OCI-LY7 (cell line): ENCODE results near the gene CELF3. TPM values are rescaled to one million over a fixed set of nuclear protein-coding genes. Genes with fewer than 3 reads are reported as not detected.

ENCODE experiments used
- BruUV-seq: library from RNA; stranded (reverse); fragments of 400-500 nt; replicated peaks from 2 replicates; lab custom pipeline; 2021; lab: Mats Ljungman, UMichigan
- CTCF ChIA-PET: fragments of 300-600 bp; sonication (Branson Sonifier 250); formaldehyde crosslinking; loops from one replicate; lab custom pipeline; 2022; ENCODE audit warnings: antibody characterized with exemption; ENCODE audit not compliant: unreplicated experiment; lab: Charles Lee
- POLR2A ChIA-PET: fragments of 300-600 bp; sonication (Branson Sonifier 250); formaldehyde crosslinking; loops from one replicate; lab custom pipeline; 2022; ENCODE audit warnings: antibody characterized with exemption; lab: Charles Lee
- DNase-seq: peaks from one replicate; pipeline ENCODE4 v3.0.0-alpha.2; 2015; ENCODE audit warnings: low spot score
- H2AFZ ChIP-seq: fragments of 200-600 bp; sonication (generic), shearing (Covaris generic); 2 replicates; pipeline ENCODE4 v1.6.1; 2014; ENCODE audit warnings: mild to moderate bottlenecking, antibody characterized with exemption, low read length, moderate library complexity
- H3K27ac ChIP-seq: fragments of 200-600 bp; sonication (generic); 2 replicates; pipeline ENCODE4 v1.5.1; 2014; ENCODE audit warnings: mixed run types, low read depth, mild to moderate bottlenecking, moderate library complexity, low read length, inconsistent platforms; ENCODE audit not compliant: poor library complexity, severe bottlenecking
- H3K36me3 ChIP-seq: fragments of 200-600 bp; sonication (generic); 2 replicates; pipeline ENCODE4 v1.6.1; 2014; ENCODE audit warnings: mild to moderate bottlenecking, antibody characterized with exemption, low read length, moderate library complexity, mixed read lengths; ENCODE audit not compliant: insufficient read depth
- H3K4me1 ChIP-seq: fragments of 200-600 bp; sonication (generic); 2 replicates; pipeline ENCODE4 v1.5.1; 2014; ENCODE audit warnings: mild to moderate bottlenecking, low read length; ENCODE audit not compliant: insufficient read depth, poor library complexity, severe bottlenecking
- H3K4me2 ChIP-seq: fragments of 200-600 bp; sonication (generic); 2 replicates; pipeline ENCODE4 v1.6.1; 2014; ENCODE audit warnings: mild to moderate bottlenecking, low read length
- H3K4me3 ChIP-seq: fragments of 200-600 bp; sonication (generic); 2 replicates; pipeline ENCODE4 v1.5.1; 2014; ENCODE audit warnings: mild to moderate bottlenecking, low read depth, low read length; ENCODE audit not compliant: poor library complexity, severe bottlenecking
- H3K79me2 ChIP-seq: fragments of 200-600 bp; sonication (generic); 2 replicates; pipeline ENCODE4 v1.6.1; 2016; ENCODE audit warnings: low read depth, mild to moderate bottlenecking, low read length, moderate library complexity, mixed read lengths; ENCODE audit not compliant: insufficient read depth
- H3K9me2 ChIP-seq: fragments of 200-600 bp; sonication (generic); 2 replicates; pipeline ENCODE4 v1.6.1; 2016; ENCODE audit warnings: mild to moderate bottlenecking, low read length, mixed read lengths; ENCODE audit not compliant: insufficient read depth
- H3K9me3 ChIP-seq: fragments of 200-600 bp; sonication (generic); 2 replicates; pipeline ENCODE4 v1.6.1; 2014; ENCODE audit warnings: mild to moderate bottlenecking, mixed run types, low read length, mixed read lengths
- H4K20me1 ChIP-seq: fragments of 200-600 bp; sonication (generic); 2 replicates; pipeline ENCODE4 v1.6.1; 2014; ENCODE audit warnings: mild to moderate bottlenecking, antibody characterized with exemption, low read length, moderate library complexity, mixed read lengths; ENCODE audit not compliant: insufficient read depth
- EZH2phosphoT487 ChIP-seq: fragments of 200-600 bp; sonication (generic); IDR thresholded peaks from 2 replicates; pipeline ENCODE4 v1.6.1; 2018; ENCODE audit warnings: low read depth, borderline replicate concordance, mild to moderate bottlenecking, mixed run types, antibody characterized with exemption, low read length, moderate library complexity, mixed read lengths
- intact Hi-C: fragments of 100-400 bp; cut with micrococcal nuclease; formaldehyde crosslinking; loops from one replicate; pipeline ENCODE4 v1.10.0; 2022; ENCODE audit not compliant: unreplicated experiment
- total RNA-seq, 2 experiments: library from RNA; depleted of rRNA in 1 of 2; stranded (reverse); fragments of >200 nt in 1 of 2; shearing (Covaris generic) in 1 of 2; gene quantifications; 2 replicates each; pipeline ENCODE4 v1.2.3, GENCODE V29; 2014 to 2022
- TF ChIP-seq, protein P1 (sequence below): fragments of 200-600 bp; sonication (generic); conservative IDR thresholded peaks from 2 replicates; pipeline ENCODE4 v1.5.1; 2014; ENCODE audit warnings: mild to moderate bottlenecking, antibody characterized with exemption, low read length, moderate library complexity, mixed read lengths

The CELF3 gene
- total RNA-seq, 2 experiments from 2014 or later: not detected

- Histone ChIP-seq H3K9me2 (no peaks in the 10 kb centered on the region), H3K4me3 (no peak overlapping the region), H2AFZ (no peak overlapping the region), H3K9me3 (peaks cover 16% of the 10 kb centered on the region; the same call in 1 of the 2 replicates), H3K36me3 (no peaks in the 10 kb centered on the region), H3K4me2 (no peak overlapping the region), H3K27ac (no peak overlapping the region), H3K79me2 (no peaks in the 10 kb centered on the region), H4K20me1 (no peaks in the 10 kb centered on the region), H3K4me1 (no peaks in the 10 kb centered on the region)
- no peak for TF ChIP-seq EZH2phosphoT487
- TF ChIP-seq, protein P1, sequence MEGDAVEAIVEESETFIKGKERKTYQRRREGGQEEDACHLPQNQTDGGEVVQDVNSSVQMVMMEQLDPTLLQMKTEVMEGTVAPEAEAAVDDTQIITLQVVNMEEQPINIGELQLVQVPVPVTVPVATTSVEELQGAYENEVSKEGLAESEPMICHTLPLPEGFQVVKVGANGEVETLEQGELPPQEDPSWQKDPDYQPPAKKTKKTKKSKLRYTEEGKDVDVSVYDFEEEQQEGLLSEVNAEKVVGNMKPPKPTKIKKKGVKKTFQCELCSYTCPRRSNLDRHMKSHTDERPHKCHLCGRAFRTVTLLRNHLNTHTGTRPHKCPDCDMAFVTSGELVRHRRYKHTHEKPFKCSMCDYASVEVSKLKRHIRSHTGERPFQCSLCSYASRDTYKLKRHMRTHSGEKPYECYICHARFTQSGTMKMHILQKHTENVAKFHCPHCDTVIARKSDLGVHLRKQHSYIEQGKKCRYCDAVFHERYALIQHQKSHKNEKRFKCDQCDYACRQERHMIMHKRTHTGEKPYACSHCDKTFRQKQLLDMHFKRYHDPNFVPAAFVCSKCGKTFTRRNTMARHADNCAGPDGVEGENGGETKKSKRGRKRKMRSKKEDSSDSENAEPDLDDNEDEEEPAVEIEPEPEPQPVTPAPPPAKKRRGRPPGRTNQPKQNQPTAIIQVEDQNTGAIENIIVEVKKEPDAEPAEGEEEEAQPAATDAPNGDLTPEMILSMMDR: no peak
- ChIA-PET POLR2A (no interaction called here), CTCF (no interaction called here)
- BruUV-seq: no TSS peak
- intact Hi-C loops: loop anchor here (10.0 kb wide), 2 partner anchors 288 to 428 kb away; no protein-coding TSS in a partner anchor
- DNase-seq: no peak
Observed at GRCh38 chr1:151733126-151733525, 16.5 kb upstream of the CELF3 start.

- CTCF ChIA-PET: no interaction called here
- Histone ChIP-seq H3K9me2 (no peaks in the 10 kb centered on the region), H3K27ac (no peak overlapping the region), H2AFZ (no peak overlapping the region), H3K79me2 (no peaks in the 10 kb centered on the region), H3K9me3 (no peaks in the 10 kb centered on the region), H3K4me3 (no peak overlapping the region), H3K36me3 (no peaks in the 10 kb centered on the region), H4K20me1 (no peaks in the 10 kb centered on the region), H3K4me2 (no peak overlapping the region), H3K4me1 (no peaks in the 10 kb centered on the region)
- intact Hi-C loops: loop anchor here (10.0 kb wide), 2 partner anchors 285 to 425 kb away; no protein-coding TSS in a partner anchor
- no peak for TF ChIP-seq EZH2phosphoT487
- TF ChIP-seq, protein P1: no peak
- no peak for DNase-seq
- POLR2A ChIA-PET: no interaction called here
- BruUV-seq: no TSS peak
Observed at GRCh38 chr1:151729966-151730291, 13.3 kb upstream of the CELF3 start.

- POLR2A ChIA-PET: no interaction called here
- Histone ChIP-seq H3K9me2 (no peaks in the 10 kb centered on the region), H3K4me3 (no peak overlapping the region), H2AFZ (no peak overlapping the region), H3K27ac (no peak overlapping the region), H3K79me2 (no peaks in the 10 kb centered on the region), H3K9me3 (no peaks in the 10 kb centered on the region), H3K4me1 (no peaks in the 10 kb centered on the region), H4K20me1 (no peaks in the 10 kb centered on the region), H3K36me3 (no peaks in the 10 kb centered on the region), H3K4me2 (no peak overlapping the region)
- TF ChIP-seq, protein P1: no peak
- TF ChIP-seq EZH2phosphoT487: no peak
- no TSS peak for BruUV-seq
- intact Hi-C loops: no loop called here
- no peak for DNase-seq
- CTCF ChIA-PET: no interaction called here
Observed at GRCh38 chr1:151729157-151729965, 12.8 kb upstream of the CELF3 start.
